Keratinocyte (primary cell): ENCODE results near the gene TTF1.

ENCODE experiments used
- CTCF ChIP-seq, 3 experiments: IDR thresholded peaks in 1 of 3; conservative IDR thresholded peaks in 1 of 3; optimal IDR thresholded peaks in 1 of 3; 2 replicates in 2 of 3; 3 replicates in 1 of 3; pipeline versions ENCODE3 to v1.5.1; 2011; ENCODE audit warnings: low read length in 3 of 3, mild to moderate bottlenecking in 3 of 3, moderate library complexity in 2 of 3, control low read depth in 1 of 3, inconsistent platforms in 1 of 3; ENCODE audit not compliant: insufficient read depth in 2 of 3; ENCODE audit errors: extremely low read depth in 1 of 3
- EZH2 ChIP-seq: IDR thresholded peaks from one replicate; pipeline ENCODE4 v1.6.1; 2012; ENCODE audit warnings: inconsistent platforms, mild to moderate bottlenecking, low read length, moderate library complexity

- TF ChIP-seq CTCF (optimal IDR thresholded peaks at IDR 0.05 in 1 of 3, IDR thresholded peaks at IDR 0.05 in 1 of 3, conservative IDR thresholded peaks at IDR 0.05 in 1 of 3; ENCODE audit: extremely low read depth in 1 of 3, insufficient read depth in 2 of 3, low read length in 3 of 3) (no peak), EZH2 (no peak)
Observed at GRCh38 chr9:132406554-132407122, at the start of gene TTF1.
